ENCODE data around the gene ERMP1.
"Not testable (repeated sequence)": the region's sequence is repeated elsewhere in the genome, so short reads cannot be mapped to it uniquely, and the experiment has no call there.

Gene ERMP1, protein sequence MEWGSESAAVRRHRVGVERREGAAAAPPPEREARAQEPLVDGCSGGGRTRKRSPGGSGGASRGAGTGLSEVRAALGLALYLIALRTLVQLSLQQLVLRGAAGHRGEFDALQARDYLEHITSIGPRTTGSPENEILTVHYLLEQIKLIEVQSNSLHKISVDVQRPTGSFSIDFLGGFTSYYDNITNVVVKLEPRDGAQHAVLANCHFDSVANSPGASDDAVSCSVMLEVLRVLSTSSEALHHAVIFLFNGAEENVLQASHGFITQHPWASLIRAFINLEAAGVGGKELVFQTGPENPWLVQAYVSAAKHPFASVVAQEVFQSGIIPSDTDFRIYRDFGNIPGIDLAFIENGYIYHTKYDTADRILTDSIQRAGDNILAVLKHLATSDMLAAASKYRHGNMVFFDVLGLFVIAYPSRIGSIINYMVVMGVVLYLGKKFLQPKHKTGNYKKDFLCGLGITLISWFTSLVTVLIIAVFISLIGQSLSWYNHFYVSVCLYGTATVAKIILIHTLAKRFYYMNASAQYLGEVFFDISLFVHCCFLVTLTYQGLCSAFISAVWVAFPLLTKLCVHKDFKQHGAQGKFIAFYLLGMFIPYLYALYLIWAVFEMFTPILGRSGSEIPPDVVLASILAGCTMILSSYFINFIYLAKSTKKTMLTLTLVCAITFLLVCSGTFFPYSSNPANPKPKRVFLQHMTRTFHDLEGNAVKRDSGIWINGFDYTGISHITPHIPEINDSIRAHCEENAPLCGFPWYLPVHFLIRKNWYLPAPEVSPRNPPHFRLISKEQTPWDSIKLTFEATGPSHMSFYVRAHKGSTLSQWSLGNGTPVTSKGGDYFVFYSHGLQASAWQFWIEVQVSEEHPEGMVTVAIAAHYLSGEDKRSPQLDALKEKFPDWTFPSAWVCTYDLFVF

DNA sequence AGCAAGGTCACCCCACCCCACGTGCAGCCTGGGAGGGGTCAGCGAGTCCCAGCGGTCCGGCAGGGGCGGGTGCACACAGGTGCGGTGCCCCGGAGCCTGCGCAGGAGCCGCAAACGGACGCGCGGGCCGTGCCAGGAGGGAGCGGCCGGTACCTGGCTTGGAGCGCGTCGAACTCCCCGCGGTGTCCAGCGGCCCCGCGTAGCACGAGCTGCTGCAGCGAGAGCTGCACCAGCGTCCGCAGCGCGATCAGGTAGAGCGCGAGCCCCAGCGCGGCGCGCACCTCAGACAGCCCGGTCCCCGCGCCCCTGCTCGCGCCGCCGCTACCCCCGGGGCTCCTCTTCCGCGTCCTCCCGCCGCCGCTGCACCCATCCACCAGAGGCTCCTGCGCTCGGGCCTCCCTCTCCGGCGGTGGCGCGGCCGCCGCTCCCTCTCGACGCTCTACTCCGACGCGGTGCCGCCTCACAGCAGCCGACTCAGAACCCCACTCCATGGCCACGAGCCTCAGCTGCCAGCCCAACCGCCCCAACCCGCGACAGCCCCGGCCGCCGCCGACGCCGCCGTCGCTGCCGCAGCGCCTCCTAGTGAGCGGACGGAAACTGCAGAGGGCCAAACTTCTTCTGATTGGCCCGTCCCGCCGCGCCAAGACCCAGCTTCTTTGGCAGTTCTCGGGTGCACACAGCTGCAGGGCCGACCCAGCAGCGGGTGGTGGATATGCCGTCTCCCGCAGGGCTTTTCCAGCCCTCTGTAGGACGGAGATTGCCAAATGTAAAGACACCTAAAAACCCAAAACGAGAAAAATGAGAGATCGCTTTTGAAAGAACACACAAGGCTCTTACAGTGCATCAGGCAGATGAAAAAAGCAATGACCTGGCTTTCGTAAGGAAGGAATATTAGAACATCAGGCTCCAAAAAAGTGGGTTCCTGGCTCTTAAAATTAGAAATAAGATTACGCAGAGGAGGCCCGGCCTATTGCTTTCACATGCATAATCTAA lies at the start of gene ERMP1:
ERMP1 (minus strand) TSS at position 580 of the 992 bp plus-strand sequence; CDS start at position 490, 90 bp downstream.
- peak; percentile 78 to 81 for DNase-seq (ENCODE audit: extremely low read depth in 1 of 2, low read depth in 1 of 2)

DNA sequence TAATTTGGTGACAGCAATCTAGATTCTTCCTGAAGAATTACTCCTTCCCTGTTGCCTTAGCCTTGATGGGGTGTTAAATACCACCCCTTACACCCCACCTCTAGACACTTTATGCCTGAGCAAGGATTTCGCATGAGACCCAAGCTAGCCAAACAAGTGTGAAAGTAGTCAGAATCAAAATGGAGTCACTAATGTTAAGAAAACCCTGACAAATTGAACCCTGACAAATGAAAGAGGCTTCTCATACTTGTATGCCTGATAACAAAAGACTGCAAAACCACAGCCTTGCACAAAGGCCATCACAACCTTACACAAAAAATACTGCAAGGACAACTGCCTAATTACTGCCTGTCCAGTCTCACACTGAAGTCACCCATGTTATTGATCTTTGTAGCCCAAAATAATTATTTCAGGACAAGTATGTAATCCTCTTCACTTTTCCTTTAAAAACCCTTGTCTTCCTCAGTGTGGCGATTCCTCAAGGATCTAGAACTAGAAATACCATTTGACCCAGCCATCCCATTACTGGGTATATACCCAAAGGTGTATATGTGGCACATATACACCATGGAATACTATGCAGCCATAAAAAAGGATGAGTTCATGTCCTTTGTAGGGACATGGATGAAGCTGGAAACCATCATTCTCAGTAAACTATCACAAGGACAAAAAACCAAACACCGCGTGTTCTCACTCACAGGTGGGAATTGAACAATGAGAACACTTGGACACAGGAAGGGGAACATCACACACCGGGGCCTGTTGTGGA lies 49.5 kb upstream of the ERMP1 start:
- DNase-seq (ENCODE audit: extremely low read depth in 1 of 2, low read depth in 1 of 2): not testable (repeated sequence)

DNA sequence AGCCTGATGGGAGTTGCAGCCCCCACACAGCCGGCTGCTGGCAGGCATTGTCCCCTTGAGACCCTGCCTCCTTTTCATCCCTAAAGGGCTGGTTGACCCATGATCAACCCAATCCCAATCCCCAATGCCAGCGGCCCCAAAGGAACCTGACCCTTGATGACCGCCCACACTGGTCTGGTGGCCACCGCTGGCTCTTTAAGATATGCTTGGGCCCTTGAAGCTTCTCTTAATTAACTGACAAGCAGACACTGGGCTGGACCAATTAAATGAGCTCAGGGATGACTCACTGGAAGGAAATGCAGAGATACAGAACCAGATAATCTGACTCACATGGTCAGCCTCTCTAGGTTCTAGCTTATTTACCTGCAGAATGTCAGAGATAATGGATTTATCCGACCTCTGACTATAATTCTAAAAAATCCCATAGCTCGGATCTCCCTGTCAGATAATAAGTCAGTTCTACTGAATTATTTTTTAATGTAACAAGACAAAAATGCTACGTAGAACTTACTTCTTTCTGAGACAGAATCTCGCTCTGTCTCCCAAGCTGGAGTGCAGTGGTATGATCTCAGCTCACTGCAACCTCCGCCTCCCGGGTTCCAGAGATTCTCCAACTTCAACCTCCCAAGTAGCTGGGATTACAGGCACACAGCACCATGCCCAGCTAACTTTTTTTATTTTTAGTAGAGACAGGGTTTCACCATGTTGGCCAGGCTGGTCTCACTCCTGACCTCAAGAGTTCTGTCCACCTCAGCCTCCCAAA lies 46.7 kb upstream of the ERMP1 start:
- no peak for DNase-seq (ENCODE audit: extremely low read depth in 1 of 2, low read depth in 1 of 2)

DNA sequence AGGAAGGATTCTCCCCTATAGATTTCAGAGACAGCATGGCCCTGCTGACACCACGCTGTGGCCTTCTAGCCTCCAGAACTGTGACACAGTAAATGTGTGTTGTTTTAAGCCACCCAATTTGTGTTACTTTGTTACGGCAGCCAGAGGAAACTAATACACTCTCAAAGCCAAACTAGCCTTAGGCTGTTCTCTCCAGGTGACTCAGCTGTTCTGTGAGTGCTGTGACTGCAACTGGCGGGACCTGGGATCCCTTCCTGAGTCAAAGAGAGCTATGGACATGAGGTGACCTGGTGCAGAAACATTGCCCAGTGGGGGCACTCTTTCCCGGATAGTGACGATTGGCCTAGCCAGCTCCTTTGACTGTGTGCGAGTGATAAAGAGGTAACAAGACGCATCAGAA lies 43.8 kb upstream of the ERMP1 start:
- no peak for DNase-seq (ENCODE audit: extremely low read depth in 1 of 2, low read depth in 1 of 2)

DNA sequence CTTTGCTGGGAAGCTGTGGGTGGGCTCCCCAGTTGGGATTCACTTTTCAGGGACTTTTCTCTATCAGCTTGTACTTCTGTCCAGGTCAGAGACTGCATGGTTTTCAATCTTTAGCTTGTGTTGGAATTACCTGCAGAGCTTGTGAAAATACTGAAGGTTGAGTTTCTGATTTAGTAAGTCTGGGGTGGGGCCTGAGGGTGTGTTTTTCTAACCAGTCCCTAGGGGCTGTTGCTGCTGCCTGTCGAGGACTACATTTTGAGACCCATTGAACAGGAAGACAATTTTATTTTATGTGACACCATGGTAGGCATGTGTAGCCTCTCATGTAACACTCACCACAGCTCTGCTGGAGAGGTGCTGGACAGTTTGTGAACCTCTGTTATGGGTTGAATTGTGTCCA lies 43.1 kb upstream of the ERMP1 start:
- no peak for DNase-seq (ENCODE audit: extremely low read depth in 1 of 2, low read depth in 1 of 2)

DNA sequence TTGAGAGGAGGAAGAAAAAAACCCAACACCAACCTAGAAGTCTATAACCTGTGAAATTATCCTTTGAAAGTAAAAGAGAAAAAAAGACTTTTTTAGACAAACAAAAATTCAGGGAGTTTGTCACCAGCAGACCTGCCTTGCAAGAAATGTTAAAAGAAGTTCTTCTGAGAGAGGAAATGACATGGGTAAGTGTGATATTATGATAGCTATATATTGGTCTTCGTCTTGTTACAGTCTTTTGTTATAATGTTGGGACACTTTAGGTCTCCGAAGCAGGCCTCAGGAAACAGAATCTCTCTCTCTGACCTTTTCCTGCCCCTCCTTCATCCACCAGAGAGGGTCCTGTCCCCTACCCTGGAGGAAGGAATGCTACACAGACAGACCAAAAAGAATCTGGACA lies 41.1 kb upstream of the ERMP1 start:
- no peak for DNase-seq (ENCODE audit: extremely low read depth in 1 of 2, low read depth in 1 of 2)

DNA sequence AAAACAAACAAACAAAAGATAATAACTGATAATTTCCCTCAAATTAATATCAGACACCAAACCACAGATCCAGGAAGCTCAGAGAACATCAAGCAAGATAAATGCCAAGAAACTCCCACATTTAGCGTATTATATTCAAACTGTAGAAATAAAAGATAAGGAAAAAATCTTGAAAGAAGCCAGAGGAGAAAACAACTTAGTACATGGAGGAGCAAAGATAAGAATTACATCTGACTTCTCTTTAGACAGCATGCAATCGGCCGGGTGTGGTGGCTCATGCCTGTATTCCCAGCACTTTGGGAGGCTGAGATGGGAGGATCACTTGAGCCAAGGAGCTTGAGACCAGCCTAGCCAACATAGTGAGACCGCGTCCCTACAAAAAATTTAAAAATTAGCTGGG lies 40.5 kb upstream of the ERMP1 start:
- no peak for DNase-seq (ENCODE audit: extremely low read depth in 1 of 2, low read depth in 1 of 2)

DNA sequence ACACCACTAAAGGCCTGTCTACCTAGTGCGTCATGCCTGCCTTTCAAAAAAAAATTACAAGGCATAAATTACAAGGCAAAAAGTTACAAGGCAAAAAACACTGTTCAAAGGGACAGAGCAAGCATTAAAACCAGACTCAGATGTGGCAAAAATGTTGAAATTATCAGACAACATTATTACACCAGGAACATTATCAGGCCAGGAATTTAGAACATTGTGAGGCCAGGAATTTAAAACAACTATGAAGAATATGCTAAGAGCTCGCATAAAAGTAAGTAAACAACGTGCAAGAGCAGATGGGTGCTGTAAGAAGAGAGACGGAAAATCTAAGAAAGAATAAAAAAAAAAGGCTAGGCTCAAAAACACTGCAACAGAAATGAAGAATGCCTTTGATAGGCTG lies 39.6 kb upstream of the ERMP1 start:
- no peak for DNase-seq (ENCODE audit: extremely low read depth in 1 of 2, low read depth in 1 of 2)

DNA sequence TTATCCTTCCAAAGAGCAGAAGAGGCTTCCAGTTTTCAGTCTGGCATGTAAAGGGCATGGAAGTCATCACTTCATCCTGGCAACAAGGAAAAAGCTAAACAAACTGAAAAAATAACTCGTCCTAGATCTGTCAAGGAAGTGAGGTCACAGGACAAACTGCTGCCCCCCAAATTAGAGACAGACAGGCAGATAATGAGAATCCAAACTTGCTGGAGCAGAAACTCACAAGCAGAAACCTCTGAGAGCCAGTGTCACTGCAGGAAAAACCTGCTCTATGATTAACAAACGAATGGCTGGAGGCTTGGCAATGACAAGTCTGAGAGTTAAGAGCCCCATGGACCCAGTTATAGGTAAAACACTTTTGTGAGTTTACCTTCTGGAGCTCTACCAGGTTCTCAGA lies 38.9 kb upstream of the ERMP1 start:
- no peak for DNase-seq (ENCODE audit: extremely low read depth in 1 of 2, low read depth in 1 of 2)

DNA sequence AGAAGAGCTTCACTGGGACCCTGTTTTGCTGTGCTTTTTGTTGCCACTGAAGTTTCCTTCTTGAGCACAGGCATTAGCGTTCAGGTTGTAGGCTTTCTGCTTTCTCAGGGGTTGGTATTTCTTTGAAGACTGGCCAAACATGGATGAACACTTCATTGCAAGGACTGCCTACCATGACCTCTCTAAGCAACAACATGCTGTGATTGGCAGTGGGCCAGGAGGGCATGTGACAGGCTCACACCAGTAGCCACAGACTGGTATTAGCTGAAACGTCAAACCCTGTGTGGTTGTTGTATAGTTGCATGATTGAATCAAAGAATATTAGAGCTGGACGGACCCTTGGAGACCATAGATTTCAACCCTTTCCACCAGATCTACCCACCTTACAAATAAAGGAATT lies 37.8 kb upstream of the ERMP1 start:
- DNase-seq (ENCODE audit: extremely low read depth in 1 of 2, low read depth in 1 of 2): no peak

DNA sequence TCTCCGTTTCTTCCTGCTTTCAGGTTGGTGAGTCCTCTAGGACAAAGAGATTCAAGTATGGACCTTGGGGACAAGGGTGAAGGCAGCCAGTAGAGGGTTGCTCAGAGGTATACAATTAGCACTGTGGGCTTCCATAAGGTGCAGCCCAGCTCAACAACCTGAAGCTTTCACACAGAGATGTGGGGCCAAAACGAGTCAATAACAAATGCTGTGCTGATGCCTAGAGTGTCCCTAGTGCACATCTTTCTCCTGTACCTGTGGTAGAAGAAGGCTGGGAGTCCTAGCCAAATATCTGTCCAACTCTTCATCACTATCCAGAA lies 37.1 kb upstream of the ERMP1 start:
- DNase-seq (ENCODE audit: extremely low read depth in 1 of 2, low read depth in 1 of 2): no peak

DNA sequence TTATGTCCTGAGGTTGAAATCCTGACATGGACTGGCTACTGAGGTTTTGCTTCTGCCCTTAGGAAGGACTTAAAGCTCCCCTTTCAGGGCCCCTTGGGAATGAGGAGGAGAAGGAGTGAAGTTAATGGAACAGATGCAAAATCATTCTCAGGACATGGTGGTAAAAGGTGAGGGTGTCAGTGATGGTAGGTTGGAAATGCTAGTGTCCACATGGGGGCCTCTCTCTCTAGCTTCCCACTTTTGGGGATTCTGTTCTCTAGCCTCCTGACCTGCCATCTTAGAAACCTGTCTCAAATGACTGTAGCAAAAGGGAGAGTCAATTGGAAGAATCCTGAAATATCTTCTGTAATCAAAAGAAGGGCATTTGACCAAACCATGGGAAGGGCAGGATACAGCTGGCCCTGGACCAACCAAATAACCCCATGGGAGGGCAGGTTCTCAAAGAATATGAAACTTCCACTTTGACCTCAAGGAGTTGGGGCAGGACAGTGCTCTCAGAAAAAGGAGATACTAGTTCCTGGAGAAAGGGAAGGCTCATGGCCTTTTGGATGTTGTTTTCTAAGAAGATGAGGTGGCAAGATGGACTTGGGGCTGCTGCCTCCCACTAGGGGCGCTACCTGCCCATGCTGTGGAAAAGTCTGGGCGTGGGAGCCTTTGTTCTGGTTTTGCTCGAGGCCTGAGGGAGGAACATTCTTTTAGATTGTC lies 36.5 kb upstream of the ERMP1 start:
- no peak for DNase-seq (ENCODE audit: extremely low read depth in 1 of 2, low read depth in 1 of 2)

DNA sequence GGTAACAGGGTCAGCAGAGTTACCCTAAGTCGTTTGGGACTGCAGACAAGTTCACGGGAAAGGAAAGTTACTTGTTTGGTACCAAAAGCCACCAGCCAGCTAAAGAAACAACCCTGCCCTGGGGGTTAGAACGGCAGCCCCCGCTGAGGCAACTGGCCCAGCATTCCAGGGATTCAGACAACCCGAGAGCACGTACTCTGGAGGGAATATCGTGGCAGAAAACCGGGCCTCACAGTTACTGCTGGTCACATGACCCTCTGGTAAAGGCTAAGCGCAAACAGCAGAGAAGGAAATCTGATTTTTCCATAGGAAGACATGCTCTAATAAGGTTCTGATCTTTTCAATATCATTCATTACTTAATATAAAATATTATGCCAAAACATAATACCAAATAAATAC lies 35.3 kb upstream of the ERMP1 start:
- DNase-seq (ENCODE audit: extremely low read depth in 1 of 2, low read depth in 1 of 2): no peak

DNA sequence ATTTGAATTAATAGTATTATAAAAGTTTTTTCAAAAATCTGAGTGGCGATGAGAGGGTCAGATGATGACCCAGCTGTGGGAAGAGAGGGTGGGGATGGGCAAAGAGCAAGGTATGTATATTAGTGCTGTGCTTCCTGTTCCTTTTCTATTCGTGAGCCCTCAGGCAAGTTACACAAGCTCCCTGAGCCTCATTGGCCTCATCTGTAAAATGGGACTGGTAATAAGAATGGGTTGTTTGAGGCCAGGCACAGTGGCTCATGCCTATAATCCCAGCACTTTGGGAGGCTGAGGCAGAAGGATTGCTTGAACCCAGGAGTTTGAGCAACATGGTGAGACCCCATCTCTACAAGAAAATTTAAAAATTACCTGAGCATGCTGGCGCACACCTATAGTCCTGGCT lies 33.8 kb upstream of the ERMP1 start:
- DNase-seq (ENCODE audit: extremely low read depth in 1 of 2, low read depth in 1 of 2): no peak

DNA sequence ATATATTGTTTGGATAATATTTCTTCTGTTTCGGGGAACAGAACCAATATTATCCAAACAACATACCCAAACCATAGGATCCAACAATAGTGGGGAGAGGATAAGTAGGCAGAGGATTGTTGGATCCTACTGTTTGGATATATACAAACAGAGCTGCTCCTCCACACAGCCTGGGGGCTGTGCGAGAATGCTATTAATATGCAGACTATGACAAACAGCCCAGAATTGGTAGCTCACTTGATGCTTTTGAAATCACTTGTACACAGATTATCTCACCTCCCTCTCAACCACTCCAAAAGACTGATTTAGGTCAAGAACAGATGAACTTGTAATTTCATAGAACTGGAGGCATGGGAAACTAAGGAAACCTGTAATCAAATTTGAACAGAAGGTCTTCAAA lies 33.4 kb upstream of the ERMP1 start:
- DNase-seq (ENCODE audit: extremely low read depth in 1 of 2, low read depth in 1 of 2): no peak

DNA sequence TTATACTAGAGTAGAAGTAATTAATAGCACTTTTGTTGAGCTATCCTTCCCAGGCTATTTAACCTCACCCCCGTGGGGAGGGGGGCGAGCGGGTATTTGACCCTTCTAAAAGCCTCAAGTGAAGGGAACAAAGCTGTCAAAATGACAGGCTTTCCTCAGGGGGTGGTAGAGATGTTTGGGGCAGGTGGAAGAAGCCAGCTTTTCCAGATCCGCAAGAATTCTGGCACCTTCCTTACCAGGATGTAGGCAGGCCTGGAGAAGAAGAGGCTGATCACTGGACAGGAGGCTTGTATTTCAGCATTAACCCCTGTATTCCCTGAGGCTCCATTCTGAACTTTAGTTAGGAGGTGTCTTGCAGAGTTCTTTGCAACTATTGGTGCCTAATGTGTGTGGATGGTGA lies 31.5 kb upstream of the ERMP1 start:
- no peak for DNase-seq (ENCODE audit: extremely low read depth in 1 of 2, low read depth in 1 of 2)

DNA sequence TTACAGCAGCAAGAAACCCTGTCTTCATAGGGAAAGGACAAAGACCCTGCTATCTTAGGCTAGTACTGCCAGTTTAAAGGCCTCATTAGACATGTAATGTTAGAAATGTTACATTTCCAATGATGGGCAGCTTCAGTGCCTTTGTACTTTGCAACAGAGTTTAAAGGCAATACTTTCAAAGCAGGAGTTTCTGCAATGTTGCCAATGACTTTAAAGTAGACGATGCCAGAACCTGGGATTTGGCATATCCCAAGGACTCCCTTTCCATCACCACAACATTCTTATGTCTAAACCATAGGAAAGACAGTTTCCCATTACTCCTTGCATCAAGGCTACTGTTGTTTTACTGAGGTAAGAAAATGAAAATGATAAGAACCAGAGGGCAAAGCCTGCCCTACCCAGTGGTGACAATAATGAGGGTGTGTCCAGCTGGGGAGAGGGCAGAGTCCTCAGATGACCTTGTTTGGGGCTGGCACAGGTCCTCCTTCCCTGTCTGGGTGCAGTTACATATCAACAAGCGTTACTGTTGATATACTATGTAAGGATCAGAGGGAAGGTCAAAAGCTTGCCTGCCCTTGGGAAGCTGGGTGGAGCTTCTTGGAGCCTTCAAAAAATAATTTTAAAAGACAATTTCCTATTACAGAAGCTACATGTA lies 30.3 kb upstream of the ERMP1 start:
- DNase-seq (ENCODE audit: extremely low read depth in 1 of 2, low read depth in 1 of 2): no peak

DNA sequence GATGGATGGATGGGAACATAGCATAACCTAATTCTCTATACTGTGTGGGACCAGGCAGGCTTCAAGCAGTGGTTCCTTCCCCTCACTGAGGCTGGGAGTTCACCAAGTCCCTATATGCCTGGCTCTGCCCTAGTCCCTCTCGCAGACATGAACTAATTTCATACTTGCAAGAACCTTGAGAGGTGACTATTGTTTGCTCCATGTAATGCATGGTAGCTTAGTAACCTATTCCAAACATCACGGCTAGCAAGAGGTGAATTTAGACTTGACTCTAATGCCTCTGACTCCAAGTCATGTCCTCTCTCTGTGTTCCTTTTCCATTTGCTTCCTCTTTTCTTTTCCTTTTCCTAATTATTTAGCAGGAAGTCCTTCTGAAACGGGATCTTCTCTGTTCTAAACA lies 25.9 kb upstream of the ERMP1 start:
- DNase-seq (ENCODE audit: extremely low read depth in 1 of 2, low read depth in 1 of 2): no peak

Data from stimulated activated CD8-positive, alpha-beta memory T cell treated with anti-CD3 and anti-CD28 coated beads, Interleukin-7, amount 100 ng/mL, for 48 hours (primary cell).